B cell (primary cell): Measurements from ENCODE around the gene FADS1.

Experiments
- CTCF ChIP-seq: fragments of 200-600 bp; IDR thresholded peaks from one replicate; pipeline ENCODE4 v1.8.0; 2022; ENCODE audit warnings: antibody characterized with exemption, mild to moderate bottlenecking
- EZH2 ChIP-seq: IDR thresholded peaks from 2 replicates; pipeline ENCODE4 v1.6.1; 2012; ENCODE audit warnings: borderline replicate concordance, low read depth, mild to moderate bottlenecking, moderate library complexity, low read length; ENCODE audit not compliant: insufficient read depth, poor library complexity, severe bottlenecking

GRCh38 chr11:61805146-61805545 is 11.7 kb downstream of the FADS1 start:
- TF ChIP-seq EZH2 = no peak
- no peak for TF ChIP-seq CTCF
